ENCODE data around the gene HOXC10.

The HOXC10 gene

GRCh38 chr12:53999559-54000115 lies 14.7 kb downstream of the HOXC10 start:
- no peak for DNase-seq (ENCODE audit: low read depth)
- H3K4me3 ChIP-seq (ENCODE audit: low read depth, low read length): no peak overlapping the region; the same call in 1 of the 2 replicates
- no peak for TF ChIP-seq CTCF (IDR thresholded peaks at IDR 0.05; ENCODE audit: low read depth, low read length, missing control alignments)

GRCh38 chr12:54000116-54001114 lies 15.5 kb downstream of the HOXC10 start, which contains the start of gene HOXC9:
HOXC9 (plus strand) TSS chr12:54000161; CDS start chr12:54000189, 28 bp downstream.
- H3K4me3 ChIP-seq (ENCODE audit: low read depth, low read length): peak within 1 kb of the TSS; percentile 23
- DNase-seq (ENCODE audit: low read depth): no peak
- TF ChIP-seq CTCF (IDR thresholded peaks at IDR 0.05; ENCODE audit: low read depth, low read length, missing control alignments): no peak

- no peak for DNase-seq (ENCODE audit: low read depth)
- no peak overlapping the region for H3K4me3 ChIP-seq (ENCODE audit: low read depth, low read length)
- no peak for TF ChIP-seq CTCF (IDR thresholded peaks at IDR 0.05; ENCODE audit: low read depth, low read length, missing control alignments)
Observed at GRCh38 chr12:54001283-54002187, 16.6 kb downstream of the HOXC10 start.

GRCh38 chr12:54002278-54002914 lies 17.4 kb downstream of the HOXC10 start:
- TF ChIP-seq CTCF (IDR thresholded peaks at IDR 0.05; ENCODE audit: low read depth, low read length, missing control alignments): no peak
- no peak overlapping the region for H3K4me3 ChIP-seq (ENCODE audit: low read depth, low read length)
- no peak for DNase-seq (ENCODE audit: low read depth)

- H3K4me3 ChIP-seq (ENCODE audit: low read depth, low read length): no peak overlapping the region
Observed at GRCh38 chr12:54002915-54003389, 18.0 kb downstream of the HOXC10 start.

More at GRCh38 chr12:54002915-54003389, 18.0 kb downstream of the HOXC10 start:
- no peak for DNase-seq (ENCODE audit: low read depth)
- no peak for TF ChIP-seq CTCF (IDR thresholded peaks at IDR 0.05; ENCODE audit: low read depth, low read length, missing control alignments)

Data from GM12864 (cell line).